SHP77 treated with DMSO at 0.1 percent for 48 hours (cell line): Measurements from ENCODE around the gene PRSS48.
"Not testable (repeated sequence)": the region's sequence is repeated elsewhere in the genome, so short reads cannot be mapped to it uniquely, and the experiment has no call there.

Experiments used
- DNase-seq: peaks from one replicate; lab custom pipeline; 2025; lab: John Stamatoyannopoulos, UW

The PRSS48 gene

GRCh38 chr4:151276787-151277562 lies at the start of gene PRSS48:
Gene PRSS48, plus strand, starts transcription at chr4:151277161. Its CDS starts 12 bp downstream, at chr4:151277173.
- no peak for DNase-seq

- DNase-seq: no peak
These were observed 49.8 kb upstream of the PRSS48 start for GRCh38 chr4:151227172-151227571.

- DNase-seq: no peak
These were observed 49.2 kb upstream of the PRSS48 start for GRCh38 chr4:151227731-151228130.

- no peak for DNase-seq
These were observed 48.5 kb upstream of the PRSS48 start for GRCh38 chr4:151228189-151229119.

GRCh38 chr4:151231915-151232595 lies 44.9 kb upstream of the PRSS48 start:
- no peak for DNase-seq

GRCh38 chr4:151233600-151233999 lies 43.4 kb upstream of the PRSS48 start:
- no peak for DNase-seq

- not testable (repeated sequence) for DNase-seq
These were observed 41.6 kb upstream of the PRSS48 start for GRCh38 chr4:151235373-151235772.

GRCh38 chr4:151236036-151236435 lies 40.9 kb upstream of the PRSS48 start:
- DNase-seq: no peak

GRCh38 chr4:151238477-151238876 lies 38.5 kb upstream of the PRSS48 start:
- DNase-seq: no peak

- DNase-seq: no peak
These were observed 37.4 kb upstream of the PRSS48 start for GRCh38 chr4:151239608-151240007.

- no peak for DNase-seq
These were observed 34.7 kb upstream of the PRSS48 start for GRCh38 chr4:151242305-151242704.

- DNase-seq: no peak
These were observed 30.2 kb upstream of the PRSS48 start for GRCh38 chr4:151246742-151247141.

- DNase-seq: no peak
These were observed 29.6 kb upstream of the PRSS48 start for GRCh38 chr4:151247395-151247794.

GRCh38 chr4:151248519-151248918 lies 28.4 kb upstream of the PRSS48 start:
- DNase-seq: no peak

GRCh38 chr4:151250706-151251105 lies 26.3 kb upstream of the PRSS48 start:
- DNase-seq: no peak

- DNase-seq: no peak
These were observed 25.2 kb upstream of the PRSS48 start for GRCh38 chr4:151251603-151252304.

GRCh38 chr4:151255226-151255625 lies 21.7 kb upstream of the PRSS48 start:
- DNase-seq: not testable (repeated sequence)

- not testable (repeated sequence) for DNase-seq
These were observed 21.3 kb upstream of the PRSS48 start for GRCh38 chr4:151255680-151256079.

GRCh38 chr4:151256134-151256533 lies 20.8 kb upstream of the PRSS48 start:
- DNase-seq: no peak

GRCh38 chr4:151257704-151258103 lies 19.3 kb upstream of the PRSS48 start:
- no peak for DNase-seq

- DNase-seq: no peak
These were observed 17.2 kb upstream of the PRSS48 start for GRCh38 chr4:151259752-151260151.

- no peak for DNase-seq
These were observed 16.4 kb upstream of the PRSS48 start for GRCh38 chr4:151260526-151260925.
